Naive thymus-derived CD4-positive, alpha-beta T cell (primary cell): ENCODE results near the gene FCMR. TPM values are rescaled to one million over a fixed set of nuclear protein-coding genes. Genes with fewer than 3 reads are reported as not detected.

Experiments used
- ATAC-seq: fragments of 150-1000 bp; cut with Tn5 transposase; 2 replicates; pipeline ENCODE4 v1.10.0; 2021; ENCODE audit warnings: mild to moderate bottlenecking, moderate library complexity
- CTCF ChIA-PET: fragments of 350-600 bp; sonication (Branson Sonifier 250); formaldehyde crosslinking; loops from one replicate; lab custom pipeline; 2021; ENCODE audit warnings: antibody characterized with exemption; lab: Charles Lee
- POLR2A ChIA-PET: fragments of 350-600 bp; sonication (Branson Sonifier 250); formaldehyde crosslinking; loops from one replicate; lab custom pipeline; 2021; ENCODE audit warnings: antibody characterized with exemption, inconsistent platforms; lab: Charles Lee
- DNase-seq, 9 donors: peaks; one replicate each; pipeline versions ENCODE4 v3.0.0 to v3.0.0-alpha.2; 2020 to 2022; ENCODE audit warnings: mixed read lengths in 1 of 9
- H3K27ac ChIP-seq: one replicate; pipeline ENCODE4 v1.7.0; 2013; ENCODE audit warnings: mild to moderate bottlenecking, low read depth, low read length, moderate library complexity
- H3K27me3 ChIP-seq, 2 donors: one replicate each; pipeline ENCODE4 v1.7.0; 2013; ENCODE audit warnings: low read length in 2 of 2, mild to moderate bottlenecking in 2 of 2, moderate library complexity in 2 of 2; ENCODE audit not compliant: control insufficient read depth in 2 of 2, insufficient read depth in 2 of 2
- H3K36me3 ChIP-seq, 3 experiments: 1 replicate in 2 of 3; 2 replicates in 1 of 3; pipeline ENCODE4 v1.7.0; 2013; ENCODE audit warnings: low read length in 3 of 3, mild to moderate bottlenecking in 3 of 3, moderate library complexity in 1 of 3; ENCODE audit not compliant: insufficient read depth in 3 of 3, control insufficient read depth in 2 of 3
- H3K4me1 ChIP-seq, 2 donors: one replicate each; pipeline ENCODE4 v1.7.0; 2013; ENCODE audit warnings: low read length in 2 of 2, mild to moderate bottlenecking in 2 of 2, moderate library complexity in 1 of 2; ENCODE audit not compliant: control insufficient read depth in 2 of 2, insufficient read depth in 2 of 2
- H3K4me3 ChIP-seq: 2 replicates; pipeline ENCODE4 v1.7.0; 2013; ENCODE audit warnings: mild to moderate bottlenecking, low read length
- H3K9me3 ChIP-seq, 3 experiments: 1 replicate in 2 of 3; 2 replicates in 1 of 3; pipeline ENCODE4 v1.7.0; 2013; ENCODE audit warnings: low read length in 3 of 3; ENCODE audit not compliant: control insufficient read depth in 2 of 3
- H3K27ac Mint-ChIP-seq, 9 donors: one replicate each; pipeline ENCODE4 v1.8.0; 2020 to 2022; ENCODE audit warnings: mixed read lengths in 9 of 9, mild to moderate bottlenecking in 8 of 9, moderate library complexity in 5 of 9, inconsistent platforms in 2 of 9
- H3K27me3 Mint-ChIP-seq, 5 donors: one replicate each; pipeline ENCODE4 v1.8.0; 2021 to 2022; ENCODE audit warnings: mixed read lengths in 5 of 5, mild to moderate bottlenecking in 1 of 5
- H3K36me3 Mint-ChIP-seq, 5 donors: one replicate each; pipeline ENCODE4 v1.8.0; 2020 to 2022; ENCODE audit warnings: mixed read lengths in 5 of 5, mild to moderate bottlenecking in 3 of 5, inconsistent platforms in 1 of 5
- H3K4me1 Mint-ChIP-seq, 7 donors: one replicate each; pipeline ENCODE4 v1.8.0; 2020 to 2022; ENCODE audit warnings: mixed read lengths in 7 of 7, mild to moderate bottlenecking in 3 of 7, inconsistent platforms in 1 of 7
- H3K4me3 Mint-ChIP-seq, 10 donors: one replicate each; pipeline ENCODE4 v1.8.0; 2020 to 2022; ENCODE audit warnings: mild to moderate bottlenecking in 10 of 10, mixed read lengths in 10 of 10, moderate library complexity in 6 of 10, inconsistent platforms in 2 of 10
- H3K9me3 Mint-ChIP-seq, 11 donors: one replicate each; pipeline ENCODE4 v1.8.0; 2020 to 2022; ENCODE audit warnings: mixed read lengths in 11 of 11, mild to moderate bottlenecking in 4 of 11, inconsistent platforms in 1 of 11, moderate library complexity in 1 of 11
- intact Hi-C, 2 donors: fragments of 100-400 bp; cut with micrococcal nuclease; formaldehyde crosslinking; loops; one replicate each; pipeline ENCODE4 v1.15.1; 2023
- polyA plus RNA-seq, 2 donors: library from polyadenylated mRNA; unstranded; fragments of 300-500 nt; fragmentation: Illumina TruSeq; gene quantifications; one replicate each; pipeline ENCODE4 v1.2.3, GENCODE V29; 2021
- total RNA-seq, 6 experiments: library from RNA in 5 of 6; stranded (reverse) in 5 of 6; gene quantifications; 1 replicate in 5 of 6; 2 replicates in 1 of 6; pipeline ENCODE4 v1.2.3 and lab custom pipeline; 2021 to 2026

FCMR gene
- total and polyA plus RNA-seq, 7 experiments from 2014 or later, result 103 to 998 (median 803) TPM

DNA sequence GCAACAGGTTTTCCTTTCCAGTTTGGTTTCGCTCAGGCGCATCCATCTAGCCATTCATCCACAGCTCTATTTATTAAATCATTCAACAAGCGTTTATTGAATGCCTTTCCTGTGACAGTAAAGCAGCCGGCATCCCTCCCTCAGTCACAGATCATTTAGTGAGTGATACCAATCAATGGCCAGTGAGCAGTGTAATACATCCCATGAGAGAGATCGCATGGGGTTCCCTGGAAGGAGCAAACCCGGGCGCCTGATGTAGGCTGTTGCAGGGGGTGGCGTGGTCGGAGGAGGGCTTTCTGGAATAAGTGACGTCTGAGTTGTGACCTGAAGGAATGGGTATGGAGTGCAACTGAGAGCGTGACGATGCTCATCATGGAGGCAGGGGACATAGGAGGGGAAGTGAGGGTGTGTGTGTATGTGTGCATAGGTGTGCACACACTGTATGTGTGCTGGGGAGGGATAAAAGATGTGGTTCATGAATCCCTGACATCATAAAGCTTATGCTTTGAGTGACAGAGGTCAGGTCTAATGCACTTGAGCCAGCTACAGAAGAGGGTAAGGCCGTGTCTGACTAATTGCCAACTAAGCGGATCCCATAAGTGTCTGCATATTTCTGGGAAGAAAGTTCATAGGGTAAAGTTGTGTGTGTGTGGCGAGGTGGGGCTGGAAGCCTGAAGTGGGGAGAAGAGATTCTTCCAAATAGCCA lies 6.6 kb downstream of the FCMR start:
- peaks cover 66 to 74% of the 10 kb centered on the region in 2 donors for H3K4me1 ChIP-seq
- no peak for ATAC-seq
- peaks cover 23 to 73% (median 39%) of the 10 kb centered on the region in 3 experiments for H3K36me3 ChIP-seq
- H3K4me3 Mint-ChIP-seq, result peak overlapping the region in 1 of 10 donors; percentile 39
- peak overlapping the region in 5 of 9 donors; percentile 3 to 96 (median 91) for H3K27ac Mint-ChIP-seq
- H3K4me3 ChIP-seq, result peak overlapping the region; percentile 76
- peaks cover 0 to 4% (median 0%) of the 10 kb centered on the region in 11 donors for H3K9me3 Mint-ChIP-seq
- POLR2A ChIA-PET, result interaction anchor here (0.6 to 13.0 kb wide), 10 partner anchors 6 to 188 kb away, joined by 3 to 600 read pairs (median 8); partner anchors contain the start of genes FCMR and IL24
- intact Hi-C loops, result no loop called here
- no peak for DNase-seq
- no peaks in the 10 kb centered on the region for H3K27me3 ChIP-seq
- H3K36me3 Mint-ChIP-seq, result peaks cover 41 to 79% (median 67%) of the 10 kb centered on the region in 5 donors
- no peaks in the 10 kb centered on the region for H3K9me3 ChIP-seq
- H3K27ac ChIP-seq, result peak overlapping the region; percentile 90
- peaks cover 76 to 86% (median 82%) of the 10 kb centered on the region in 7 donors for H3K4me1 Mint-ChIP-seq
- no peaks in the 10 kb centered on the region for H3K27me3 Mint-ChIP-seq
- CTCF ChIA-PET, result interaction anchor here (1.0 to 13.0 kb wide), 8 partner anchors 9 to 189 kb away, joined by 3 to 343 read pairs (median 6); no protein-coding TSS in a partner anchor

DNA sequence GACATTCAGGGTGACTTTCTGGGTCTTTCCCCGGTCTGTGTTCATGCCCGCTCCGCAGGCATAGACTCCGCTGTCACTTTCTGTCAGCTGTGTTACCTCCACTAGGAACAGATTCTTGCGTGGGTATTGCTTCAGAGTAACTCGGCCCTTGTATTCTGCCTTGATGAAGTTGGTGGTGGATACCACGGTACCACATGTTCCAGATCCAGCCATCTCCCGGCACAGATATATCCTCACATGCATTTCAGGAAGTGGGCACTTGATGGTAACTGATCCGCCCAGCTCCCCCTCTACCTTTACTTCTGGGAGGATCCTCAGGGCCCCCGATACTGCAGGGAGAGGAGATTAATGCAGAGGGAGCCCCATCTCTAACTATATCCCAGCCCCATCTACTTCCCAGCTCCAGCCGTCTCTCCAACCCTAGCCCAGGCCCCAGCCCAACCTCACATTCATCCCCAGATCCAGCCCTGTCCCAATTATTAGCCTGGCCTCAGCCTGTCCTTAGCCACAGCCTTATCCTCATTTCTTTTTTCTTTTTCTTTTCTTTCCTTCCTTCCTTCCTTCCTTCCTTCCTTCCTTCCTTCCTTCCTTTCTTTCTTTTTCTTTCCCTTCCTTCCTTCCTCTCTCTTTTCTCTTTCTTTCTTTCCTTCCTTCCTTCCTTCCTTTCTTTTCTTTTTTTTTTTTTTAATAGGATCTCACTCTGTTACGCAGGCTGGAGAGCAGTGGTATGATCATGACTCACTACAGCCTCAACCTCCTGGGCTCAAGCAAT lies 7.8 kb downstream of the FCMR start:
- Mint-ChIP-seq H3K27ac (peak overlapping the region in 4 of 9 donors; percentile 83 to 96 (median 92)), H3K4me1 (peaks cover 73 to 90% (median 88%) of the 10 kb centered on the region in 7 donors), H3K36me3 (peaks cover 37 to 73% (median 60%) of the 10 kb centered on the region in 5 donors), H3K9me3 (peaks cover 0 to 4% (median 0%) of the 10 kb centered on the region in 11 donors), H3K27me3 (peaks cover 0 to under 1% (median 0%) of the 10 kb centered on the region in 5 donors), H3K4me3 (no peak overlapping the region)
- CTCF ChIA-PET, result interaction anchor here (1.3 to 13.0 kb wide), 10 partner anchors 8 to 188 kb away, joined by 3 to 343 read pairs (median 14); no protein-coding TSS in a partner anchor
- POLR2A ChIA-PET, result interaction anchor here (0.6 to 13.0 kb wide), 13 partner anchors 7 to 188 kb away, joined by 3 to 600 read pairs (median 8); partner anchors contain the start of genes FCMR and IL24
- Histone ChIP-seq H3K27me3 (no peaks in the 10 kb centered on the region), H3K27ac (peak overlapping the region; percentile 90), H3K9me3 (no peaks in the 10 kb centered on the region), H3K36me3 (peaks cover 27 to 70% (median 40%) of the 10 kb centered on the region in 3 experiments), H3K4me1 (peaks cover 71 to 82% of the 10 kb centered on the region in 2 donors), H3K4me3 (no peak overlapping the region)
- DNase-seq (no peak), ATAC-seq (no peak)
- intact Hi-C loops, result loop anchor here (2.0 to 5.0 kb wide), 2 partner anchors 279 to 282 kb away; partner anchors contain the start of gene DYRK3 (in 1 of the 2)

- ChIA-PET CTCF (interaction anchor here (0.6 to 13.0 kb wide), 34 partner anchors 9 to 200 kb away, joined by 3 to 343 read pairs (median 6); partner anchors contain the start of genes FCMR, IL20 and IL24), POLR2A (interaction anchor here (0.8 to 13.0 kb wide), 21 partner anchors 9 to 187 kb away, joined by 3 to 600 read pairs (median 6); partner anchors contain the start of genes FCMR, IL20 and IL24)
- Mint-ChIP-seq H3K4me1 (peaks cover 73 to 94% (median 92%) of the 10 kb centered on the region in 7 donors), H3K36me3 (peaks cover 27 to 72% (median 58%) of the 10 kb centered on the region in 5 donors), H3K27ac (peak overlapping the region in 4 of 9 donors; percentile 83 to 96 (median 92)), H3K27me3 (peaks cover 0 to 6% (median 0%) of the 10 kb centered on the region in 5 donors), H3K4me3 (peak overlapping the region in 3 of 10 donors; percentile 67 to 85 (median 75)), H3K9me3 (no peaks in the 10 kb centered on the region)
- Histone ChIP-seq H3K27ac (peak overlapping the region; percentile 90), H3K9me3 (no peaks in the 10 kb centered on the region), H3K4me1 (peaks cover 59 to 93% of the 10 kb centered on the region in 2 donors), H3K27me3 (no peaks in the 10 kb centered on the region), H3K4me3 (no peak overlapping the region), H3K36me3 (peaks cover 26 to 75% (median 47%) of the 10 kb centered on the region in 3 experiments)
- ATAC-seq (peak; percentile 73), DNase-seq (peak; percentile 26 to 73 (median 67))
- intact Hi-C loops, result loop anchor here (1.0 to 5.0 kb wide), 11 partner anchors 8 to 280 kb away; partner anchors contain the start of genes DYRK3 (in 1 of the 2) and IL20 (in 1 of the 2)
Measured at GRCh38 chr1:206912445-206913095, 9.2 kb downstream of the FCMR start.

GRCh38 chr1:206911064-206911663 lies 10.6 kb downstream of the FCMR start:
- no peak overlapping the region for H3K4me3 ChIP-seq
- DNase-seq, result peak in 7 of 9 donors; percentile 44 to 70 (median 64)
- intact Hi-C loops, result loop anchor here (1.0 to 5.0 kb wide), 3 partner anchors 46 to 279 kb away; partner anchors contain the start of gene IL20 (in 1 of the 2)
- H3K27ac Mint-ChIP-seq, result peak overlapping the region in 7 of 9 donors; percentile 77 to 96 (median 90)
- no peaks in the 10 kb centered on the region for H3K27me3 ChIP-seq
- peaks cover 16 to 60% (median 56%) of the 10 kb centered on the region in 5 donors for H3K36me3 Mint-ChIP-seq
- ATAC-seq, result peak; percentile 65
- H3K27ac ChIP-seq, result peak overlapping the region; percentile 15
- H3K27me3 Mint-ChIP-seq, result peaks cover 0 to 6% (median 0%) of the 10 kb centered on the region in 5 donors
- H3K9me3 Mint-ChIP-seq, result no peaks in the 10 kb centered on the region
- POLR2A ChIA-PET, result interaction anchor here (0.7 to 13.0 kb wide), 13 partner anchors 10 to 200 kb away, joined by 3 to 600 read pairs (median 6); partner anchors contain the start of genes FCMR, IL20 and IL24
- H3K4me1 Mint-ChIP-seq, result peaks cover 72 to 94% (median 86%) of the 10 kb centered on the region in 7 donors
- H3K36me3 ChIP-seq, result peaks cover 19 to 67% (median 50%) of the 10 kb centered on the region in 3 experiments
- H3K4me3 Mint-ChIP-seq, result peak overlapping the region in 7 of 10 donors; percentile 54 to 79 (median 74)
- CTCF ChIA-PET, result interaction anchor here (0.7 to 13.0 kb wide), 23 partner anchors 11 to 185 kb away, joined by 3 to 343 read pairs (median 13); partner anchors contain the start of genes FCMR, IL10, IL20 and IL24
- peaks cover 54 to 92% of the 10 kb centered on the region in 2 donors for H3K4me1 ChIP-seq
- no peaks in the 10 kb centered on the region for H3K9me3 ChIP-seq

- peaks cover 23 to 63% (median 47%) of the 10 kb centered on the region in 3 experiments for H3K36me3 ChIP-seq
- no peak for DNase-seq
- H3K27ac ChIP-seq, result peak overlapping the region; percentile 75
- peaks cover 55 to 92% of the 10 kb centered on the region in 2 donors for H3K4me1 ChIP-seq
- POLR2A ChIA-PET, result interaction anchor here (0.6 to 17.9 kb wide), 21 partner anchors 7 to 174 kb away, joined by 3 to 600 read pairs (median 6); partner anchors contain the start of genes FCMR and IL24
- intact Hi-C loops, result loop anchor here (1.0 to 5.0 kb wide), 4 partner anchors 9 to 353 kb away; no protein-coding TSS in a partner anchor
- Mint-ChIP-seq H3K4me1 (peaks cover 70 to 94% (median 86%) of the 10 kb centered on the region in 7 donors), H3K27me3 (peaks cover 0 to 6% (median 0%) of the 10 kb centered on the region in 5 donors), H3K9me3 (no peaks in the 10 kb centered on the region), H3K36me3 (peaks cover 10 to 58% (median 55%) of the 10 kb centered on the region in 5 donors), H3K4me3 (peak overlapping the region in 8 of 10 donors; percentile 39 to 81 (median 74)), H3K27ac (peak overlapping the region in 7 of 9 donors; percentile 77 to 96 (median 88))
- no peaks in the 10 kb centered on the region for H3K9me3 ChIP-seq
- no peak for ATAC-seq
- H3K4me3 ChIP-seq, result peak overlapping the region; percentile 35
- CTCF ChIA-PET, result interaction anchor here (0.6 to 3.8 kb wide), 14 partner anchors 10 to 194 kb away, joined by 3 to 56 read pairs (median 7); partner anchors contain the start of gene FCMR
- no peaks in the 10 kb centered on the region for H3K27me3 ChIP-seq
Measured at GRCh38 chr1:206909883-206910318, 11.8 kb downstream of the FCMR start.
